Breast epithelium (tissue), 3 donors: ENCODE data around the gene FGF4.

Experiments
- POLR2A ChIP-seq: fragments of 450-650 bp; IDR thresholded peaks from one replicate; pipeline ENCODE4 v1.6.1; 2016; ENCODE audit warnings: antibody characterized with exemption, mild to moderate bottlenecking, moderate library complexity
- POLR2AphosphoS5 ChIP-seq, 3 donors: sonication (generic); formaldehyde crosslinking; IDR thresholded peaks; one replicate each; pipeline ENCODE4 v1.6.1; 2017; ENCODE audit warnings: antibody characterized with exemption in 3 of 3
- TF ChIP-seq, protein P1 (sequence below), 3 donors: fragments of 450-650 bp; IDR thresholded peaks; one replicate each; pipeline ENCODE4 v1.5.1; 2016 to 2017; ENCODE audit warnings: antibody characterized with exemption in 3 of 3, mild to moderate bottlenecking in 3 of 3, moderate library complexity in 3 of 3

DNA sequence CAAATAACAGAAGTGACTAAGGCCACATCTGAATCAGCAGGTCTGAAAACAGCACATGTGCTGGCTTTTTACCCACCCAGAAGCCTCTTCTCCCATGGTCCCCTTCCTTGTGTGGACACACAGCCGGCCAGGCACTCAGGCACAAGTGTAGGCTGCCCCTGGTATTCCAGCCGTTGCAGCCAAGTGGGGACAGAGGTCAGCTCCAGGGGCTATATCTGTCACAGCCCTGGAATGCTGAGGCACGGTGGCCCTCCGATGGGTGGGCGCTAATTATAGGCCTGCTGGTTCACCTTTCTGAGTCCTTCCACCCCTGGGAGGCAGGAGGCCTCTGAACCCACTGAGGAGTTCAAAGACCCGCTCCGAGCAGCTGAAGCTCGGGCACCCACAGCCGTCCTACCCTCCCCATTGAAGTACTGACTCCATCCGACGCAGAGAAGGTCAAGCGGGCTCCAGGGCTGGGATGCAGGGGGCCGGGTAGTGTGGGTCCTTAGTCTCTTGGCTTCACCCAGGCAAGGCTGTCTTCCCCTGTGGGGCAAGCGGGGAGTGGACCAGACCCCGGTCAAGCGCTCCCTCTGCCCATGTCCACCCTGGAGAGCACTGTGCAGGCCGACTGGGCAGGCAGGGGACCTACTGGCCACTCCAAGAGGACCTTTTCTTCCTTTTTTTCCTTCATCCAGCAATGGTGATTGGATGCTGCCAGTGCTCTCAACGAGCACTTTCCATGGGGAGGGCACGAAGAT lies 29.8 kb upstream of the FGF4 start:
- TF ChIP-seq POLR2A (no peak), POLR2AphosphoS5 (IDR thresholded peaks at IDR 0.05) (no peak)
- TF ChIP-seq, protein P1, sequence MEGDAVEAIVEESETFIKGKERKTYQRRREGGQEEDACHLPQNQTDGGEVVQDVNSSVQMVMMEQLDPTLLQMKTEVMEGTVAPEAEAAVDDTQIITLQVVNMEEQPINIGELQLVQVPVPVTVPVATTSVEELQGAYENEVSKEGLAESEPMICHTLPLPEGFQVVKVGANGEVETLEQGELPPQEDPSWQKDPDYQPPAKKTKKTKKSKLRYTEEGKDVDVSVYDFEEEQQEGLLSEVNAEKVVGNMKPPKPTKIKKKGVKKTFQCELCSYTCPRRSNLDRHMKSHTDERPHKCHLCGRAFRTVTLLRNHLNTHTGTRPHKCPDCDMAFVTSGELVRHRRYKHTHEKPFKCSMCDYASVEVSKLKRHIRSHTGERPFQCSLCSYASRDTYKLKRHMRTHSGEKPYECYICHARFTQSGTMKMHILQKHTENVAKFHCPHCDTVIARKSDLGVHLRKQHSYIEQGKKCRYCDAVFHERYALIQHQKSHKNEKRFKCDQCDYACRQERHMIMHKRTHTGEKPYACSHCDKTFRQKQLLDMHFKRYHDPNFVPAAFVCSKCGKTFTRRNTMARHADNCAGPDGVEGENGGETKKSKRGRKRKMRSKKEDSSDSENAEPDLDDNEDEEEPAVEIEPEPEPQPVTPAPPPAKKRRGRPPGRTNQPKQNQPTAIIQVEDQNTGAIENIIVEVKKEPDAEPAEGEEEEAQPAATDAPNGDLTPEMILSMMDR (IDR thresholded peaks at IDR 0.05): no peak
